HG03045 (cell line): Measurements from ENCODE around the gene SUGP2.

Experiments
- ATAC-seq: cut with Tn5 transposase; IDR thresholded peaks from one replicate; pipeline ENCODE4 v1.9.1; 2021; ENCODE audit warnings: mild to moderate bottlenecking, moderate library complexity; ENCODE audit not compliant: unreplicated experiment

SUGP2 gene

GRCh38 chr19:19059837-19060611, 26.7 kb upstream of the SUGP2 start:
- no peak for ATAC-seq

- no peak for ATAC-seq
Observed at GRCh38 chr19:19059018-19059836, 25.9 kb upstream of the SUGP2 start.

- ATAC-seq: no peak
Observed at GRCh38 chr19:19057720-19058119, 24.4 kb upstream of the SUGP2 start.

- ATAC-seq: no peak
Observed at GRCh38 chr19:19057317-19057716, 24.0 kb upstream of the SUGP2 start.

GRCh38 chr19:19056636-19057275, 23.4 kb upstream of the SUGP2 start:
- ATAC-seq: no peak

- ATAC-seq: no peak
Observed at GRCh38 chr19:19055701-19056100, 22.4 kb upstream of the SUGP2 start.

GRCh38 chr19:19054939-19055440, 21.7 kb upstream of the SUGP2 start:
- ATAC-seq: no peak

GRCh38 chr19:19054315-19054938, 21.1 kb upstream of the SUGP2 start:
- ATAC-seq: no peak

GRCh38 chr19:19053508-19054314, 20.4 kb upstream of the SUGP2 start:
- no peak for ATAC-seq

- no peak for ATAC-seq
Observed at GRCh38 chr19:19052921-19053320, 19.6 kb upstream of the SUGP2 start.

GRCh38 chr19:19051478-19052213, 18.3 kb upstream of the SUGP2 start:
- no peak for ATAC-seq

- ATAC-seq: no peak
Observed at GRCh38 chr19:19050731-19051130, 17.4 kb upstream of the SUGP2 start.

- ATAC-seq: no peak
Observed at GRCh38 chr19:19050104-19050503, 16.8 kb upstream of the SUGP2 start.

GRCh38 chr19:19049406-19049805, 16.1 kb upstream of the SUGP2 start:
- ATAC-seq: no peak

GRCh38 chr19:19043881-19044280, 10.6 kb upstream of the SUGP2 start:
- no peak for ATAC-seq

GRCh38 chr19:19043481-19043880, 10.2 kb upstream of the SUGP2 start:
- no peak for ATAC-seq

- no peak for ATAC-seq
Observed at GRCh38 chr19:19042732-19043280, 9.5 kb upstream of the SUGP2 start.

GRCh38 chr19:19040417-19040816, 7.1 kb upstream of the SUGP2 start:
- ATAC-seq: no peak

GRCh38 chr19:19039901-19040300, 6.6 kb upstream of the SUGP2 start:
- no peak for ATAC-seq
